Adipose tissue (tissue), 3 donors: Measurements from ENCODE around the gene TPD52L1. TPM values are rescaled to one million over a fixed set of nuclear protein-coding genes. Genes with fewer than 3 reads are reported as not detected.

Experiments
- H3K27ac ChIP-seq: one replicate; pipeline ENCODE4 v1.5.1; 2013; ENCODE audit warnings: low read depth, low read length
- WGBS, 3 donors: extraction: QIAGEN DNeasy Blood & Tissue Kit; methylation state at CpG; one replicate each; pipeline ENCODE4 v1.1.7; 2013; 5-methylcytosine and 5-hydroxymethylcytosine counted together
- polyA plus RNA-seq, 3 donors: library from polyadenylated mRNA; stranded (reverse); fragments of 200-250 nt; gene quantifications; one replicate each; pipeline ENCODE4 v1.2.3, GENCODE V29; 2013
- donor health status: healthy with polysubstance abuse.
- donor health status: Bipolar disorder and iron deficiency.
- donor health status: healthy.

TPD52L1 gene
- polyA plus RNA-seq, 3 donors = 37.3 to 76.6 (median 38.3) TPM

- WGBS, 3 donors = 90 to 94% (median 91%) methylated on average over 2 of the region's 2 CpGs
- H3K27ac ChIP-seq = no peak overlapping the region
These were observed 14.0 kb downstream of the TPD52L1 start for GRCh38 chr6:125167579-125167978.

- WGBS, 3 donors = 57 to 73% (median 62%) methylated on average over 3 of the region's 3 CpGs
- H3K27ac ChIP-seq = no peak overlapping the region
These were observed 15.5 kb downstream of the TPD52L1 start for GRCh38 chr6:125169058-125169457.

- no peak overlapping the region for H3K27ac ChIP-seq
- 83 to 94% (median 87%) methylated on average over 3 of the region's 3 CpGs for WGBS, 3 donors
These were observed 15.9 kb downstream of the TPD52L1 start for GRCh38 chr6:125169522-125169921.

- 64 to 75% (median 67%) methylated on average over 1 of the region's 1 CpG for WGBS, 3 donors
- no peak overlapping the region for H3K27ac ChIP-seq
These were observed 16.8 kb downstream of the TPD52L1 start for GRCh38 chr6:125170376-125170775.

GRCh38 chr6:125173341-125174095, 19.9 kb downstream of the TPD52L1 start:
- 81 to 86% (median 84%) methylated on average over 6 of the region's 6 CpGs for WGBS, 3 donors
- no peak overlapping the region for H3K27ac ChIP-seq

- 36 to 57% (median 44%) methylated on average over 1 of the region's 1 CpG for WGBS, 3 donors
- no peak overlapping the region for H3K27ac ChIP-seq
These were observed 21.1 kb downstream of the TPD52L1 start for GRCh38 chr6:125174626-125175025.

- H3K27ac ChIP-seq = no peak overlapping the region
- whole genome bisulfite sequencing, 3 donors = 77 to 91% (median 88%) methylated on average over 1 of the region's 1 CpG
These were observed 22.0 kb downstream of the TPD52L1 start for GRCh38 chr6:125175466-125176048.

- H3K27ac ChIP-seq = no peak overlapping the region
- 54 to 86% (median 83%) methylated on average over 6 of the region's 6 CpGs for WGBS, 3 donors
These were observed 28.9 kb downstream of the TPD52L1 start for GRCh38 chr6:125182237-125183008.

- no peak overlapping the region for H3K27ac ChIP-seq
- 93 to 98% (median 94%) methylated on average over 6 of the region's 6 CpGs for WGBS, 3 donors
These were observed 29.8 kb downstream of the TPD52L1 start for GRCh38 chr6:125183391-125183790.

- H3K27ac ChIP-seq = no peak overlapping the region
- WGBS, 3 donors = 73 to 84% (median 83%) methylated on average over 2 of the region's 2 CpGs
These were observed 34.5 kb downstream of the TPD52L1 start for GRCh38 chr6:125188037-125188436.

GRCh38 chr6:125188594-125189203, 35.1 kb downstream of the TPD52L1 start:
- 57 to 65% (median 64%) methylated on average over 1 of the region's 1 CpG for WGBS, 3 donors
- H3K27ac ChIP-seq = no peak overlapping the region

- no peak overlapping the region for H3K27ac ChIP-seq
- WGBS, 3 donors = 19 to 53% (median 49%) methylated on average over 1 of the region's 1 CpG
These were observed 35.9 kb downstream of the TPD52L1 start for GRCh38 chr6:125189494-125189893.

GRCh38 chr6:125190667-125191066, 37.1 kb downstream of the TPD52L1 start:
- no peak overlapping the region for H3K27ac ChIP-seq
- 93 to 97% (median 96%) methylated on average over 4 of the region's 4 CpGs for WGBS, 3 donors

- WGBS, 3 donors = 36 to 42% (median 40%) methylated on average over 5 of the region's 5 CpGs
- H3K27ac ChIP-seq = no peak overlapping the region
These were observed 38.5 kb downstream of the TPD52L1 start for GRCh38 chr6:125191916-125192609.

GRCh38 chr6:125192610-125192930, 39.0 kb downstream of the TPD52L1 start:
- 94 to 96% (median 95%) methylated on average over 5 of the region's 5 CpGs for WGBS, 3 donors
- no peak overlapping the region for H3K27ac ChIP-seq

GRCh38 chr6:125193208-125193607, 39.6 kb downstream of the TPD52L1 start:
- no peak overlapping the region for H3K27ac ChIP-seq
- WGBS, 3 donors = 80 to 95% (median 88%) methylated on average over 2 of the region's 2 CpGs

- no peak overlapping the region for H3K27ac ChIP-seq
These were observed 41.4 kb downstream of the TPD52L1 start for GRCh38 chr6:125194941-125195340.

- H3K27ac ChIP-seq = no peak overlapping the region
- 93 to 98% (median 93%) methylated on average over 3 of the region's 3 CpGs for WGBS, 3 donors
These were observed 42.0 kb downstream of the TPD52L1 start for GRCh38 chr6:125195526-125195925.

- H3K27ac ChIP-seq = no peak overlapping the region
- 60 to 67% (median 66%) methylated on average over 3 of the region's 3 CpGs for WGBS, 3 donors
These were observed 43.0 kb downstream of the TPD52L1 start for GRCh38 chr6:125196613-125197012.
